Measurements from ENCODE around the gene NPAS4. TPM values are rescaled to one million over a fixed set of nuclear protein-coding genes. Genes with fewer than 3 reads are reported as not detected.

NPAS4 gene
- total and polyA plus RNA-seq, 9 of the 15 experiments (the other 6 are each of a cell fraction or from before 2014, with no cell fraction given) = not detected

- TF ChIP-seq ZBTB11 (CRISPR knock-in tag; IDR thresholded peaks at IDR 0.05) (no peak), MAFG (tag; conservative IDR thresholded peaks at IDR 0.05) (no peak), ZNF280A (IDR thresholded peaks at IDR 0.05; ENCODE audit: low read depth, partially characterized antibody) (no peak), NONO (IDR thresholded peaks at IDR 0.05; ENCODE audit: low read depth in 2 of 2, low read length in 1 of 2) (no peak), ZNF232 (CRISPR knock-in tag; IDR thresholded peaks at IDR 0.05) (no peak), TEAD1 (CRISPR knock-in tag; IDR thresholded peaks at IDR 0.05) (no peak), POLR2G (IDR thresholded peaks at IDR 0.05; ENCODE audit: low read depth, low read length) (no peak), FOXP4 (CRISPR knock-in tag; IDR thresholded peaks at IDR 0.05; ENCODE audit: borderline replicate concordance) (no peak), ATF7 (IDR thresholded peaks at IDR 0.05) (no peak), STAT5B (CRISPR knock-in tag; IDR thresholded peaks at IDR 0.05) (no peak), ZNF277 (CRISPR knock-in tag; IDR thresholded peaks at IDR 0.05; ENCODE audit: borderline replicate concordance) (no peak)
- H2AFZ ChIP-seq (ENCODE audit: low read depth, low read length) = no peak overlapping the region
- intact Hi-C loops (cut with micrococcal nuclease) = no loop called here
- CTCF ChIA-PET (ENCODE audit: low intra/inter-chr PET ratio) = interaction anchor here (4.6 kb wide), 1 partner anchor 18 kb away, joined by 52 read pairs; no protein-coding TSS in a partner anchor
- ATAC-seq (no peak), DNase-seq (ENCODE audit: extremely low read depth in 1 of 4, low spot score in 3 of 4) (no peak), FAIRE-seq (no peak)
- H3K79me2 ChIP-seq (ENCODE audit: control insufficient read depth, insufficient read depth, low read length) = no peaks in the 10 kb centered on the region
- WGBS (ENCODE audit: insufficient coverage, low coverage, missing lambda C conversion rate) = 5% methylated on average over 4 of the region's 4 CpGs
- in situ Hi-C loops (cut with MboI) = no loop called here
- no peak overlapping the region for H3K9ac ChIP-seq (ENCODE audit: insufficient read depth in 1 of 2, low read depth in 2 of 2, low read length in 2 of 2)
- H3K4me1 ChIP-seq (replicated peaks in 1 of 2; ENCODE audit: control insufficient read depth in 2 of 2, insufficient read depth in 2 of 2, low read length in 2 of 2) = peaks cover 7 to 9% of the 10 kb centered on the region in 2 experiments; a peak in 2 of 5 replicates
- H3K36me3 ChIP-seq (ENCODE audit: control insufficient read depth, insufficient read depth, low read length) = no peaks in the 10 kb centered on the region
- no TSS peak for BruUV-seq (replicated peaks)
- POLR2A ChIA-PET = interaction anchor here (1.3 to 1.5 kb wide), 2 partner anchors 10 to 11 kb away, joined by 3 to 5 read pairs; partner anchors contain the start of gene NPAS4
- H3K4me2 ChIP-seq (ENCODE audit: insufficient read depth, low read length) = no peak overlapping the region
- no peaks in the 10 kb centered on the region for H3K9me3 ChIP-seq (replicated peaks; ENCODE audit: control insufficient read depth, insufficient read depth, low read depth, low read length)
- peaks cover 37 to 60% of the 10 kb centered on the region in 2 experiments for H3K27me3 ChIP-seq (ENCODE audit: control insufficient read depth in 2 of 2, insufficient read depth in 2 of 2, low read length in 2 of 2)
- no peaks in the 10 kb centered on the region for H3K9me1 ChIP-seq (ENCODE audit: control insufficient read depth, insufficient read depth, low read length)
- no peak overlapping the region for H3K4me3 ChIP-seq
- H3K27ac ChIP-seq (ENCODE audit: extremely low read depth, low read depth, low read length) = no peak overlapping the region
- peaks cover 16% of the 10 kb centered on the region for H4K20me1 ChIP-seq (replicated peaks; ENCODE audit: control insufficient read depth, insufficient read depth, low read length)
Observed at GRCh38 chr11:66411323-66411722, 9.5 kb upstream of the NPAS4 start.
